K562 (cell line): Measurements from ENCODE around the gene BZW2. TPM values are rescaled to one million over a fixed set of nuclear protein-coding genes. Genes with fewer than 3 reads are reported as not detected.

ENCODE experiments used
- ATAC-seq: fragments of 200-7000 bp; cut with Tn5 transposase; 3 replicates; pipeline ENCODE4 v1.9.1; 2020; ENCODE audit warnings: moderate library complexity
- BruUV-seq: library from RNA; stranded (reverse); fragments of 400-500 nt; replicated peaks from 2 replicates; lab custom pipeline; 2021; lab: Mats Ljungman, UMichigan
- CTCF ChIA-PET: fragments of 300-600 bp; formaldehyde crosslinking; extraction: SDS; loops from one replicate; lab custom pipeline; 2021; ENCODE audit warnings: low intra/inter-chr PET ratio; lab: Yijun Ruan, JAX
- POLR2A ChIA-PET: fragments of 300-600, 350-650 bp; sonication (Branson Sonifier 250); formaldehyde crosslinking; extraction: SDS; loops from one replicate; lab custom pipeline; 2021; ENCODE audit warnings: antibody characterized with exemption, inconsistent platforms; lab: Yijun Ruan, JAX
- DNase-seq, 4 experiments: peaks; one replicate each; pipeline versions ENCODE4 v3.0.0 to v3.0.0-alpha.2; 2011 to 2018; ENCODE audit warnings: low spot score in 3 of 4, mixed read lengths in 3 of 4; ENCODE audit errors: extremely low read depth in 1 of 4
- FAIRE-seq: peaks from 2 replicates; lab custom pipeline; 2011; peaks lifted over from hg19 to GRCh38; lab: Jason Lieb, UNC
- H2AFZ ChIP-seq: 2 replicates; pipeline ENCODE4 v1.6.0; 2011; ENCODE audit warnings: low read depth, low read length, control low read depth, inconsistent platforms
- H3K27ac ChIP-seq: fragments of 200-600 bp; 3 replicates; pipeline ENCODE4 v1.8.0; 2011; ENCODE audit warnings: low read depth, mild to moderate bottlenecking, control low read depth, inconsistent platforms, low read length, moderate library complexity, mixed read lengths; ENCODE audit errors: extremely low read depth
- H3K27me3 ChIP-seq, 2 experiments: fragments of 300-600 bp in 1 of 2; 2 replicates in 1 of 2; 3 replicates in 1 of 2; pipeline versions ENCODE4 v1.6.0 to v1.8.0; 2011; ENCODE audit warnings: inconsistent platforms in 2 of 2, low read length in 2 of 2, mild to moderate bottlenecking in 1 of 2, mixed read lengths in 1 of 2, moderate library complexity in 1 of 2; ENCODE audit not compliant: control insufficient read depth in 2 of 2, insufficient read depth in 2 of 2
- H3K36me3 ChIP-seq: fragments of 300-600 bp; 3 replicates; pipeline ENCODE4 v1.8.0; 2011; ENCODE audit warnings: mild to moderate bottlenecking, low read length, inconsistent platforms; ENCODE audit not compliant: control insufficient read depth, insufficient read depth
- H3K4me1 ChIP-seq, 2 experiments: fragments of 200-600 bp in 1 of 2; replicated peaks in 1 of 2; 2 replicates in 1 of 2; 3 replicates in 1 of 2; pipeline versions ENCODE4 v1.5.1 to v1.8.0; 2011; ENCODE audit warnings: inconsistent platforms in 2 of 2, low read length in 2 of 2, mild to moderate bottlenecking in 1 of 2, mixed read lengths in 1 of 2, moderate library complexity in 1 of 2; ENCODE audit not compliant: control insufficient read depth in 2 of 2, insufficient read depth in 2 of 2
- H3K4me2 ChIP-seq: 2 replicates; pipeline ENCODE4 v1.6.1; 2011; ENCODE audit warnings: low read length, control low read depth, inconsistent platforms, mixed read lengths; ENCODE audit not compliant: insufficient read depth
- H3K4me3 ChIP-seq: fragments of 200-600 bp; sonication (generic), shearing (Covaris generic); 2 replicates; pipeline ENCODE4 v1.5.1; 2016; ENCODE audit warnings: control low read depth, inconsistent platforms
- H3K79me2 ChIP-seq: fragments of 200-600 bp; 3 replicates; pipeline ENCODE4 v1.8.0; 2011; ENCODE audit warnings: low read length, inconsistent platforms; ENCODE audit not compliant: control insufficient read depth, insufficient read depth
- H3K9ac ChIP-seq, 2 experiments: 2 replicates each; pipeline versions ENCODE4 v1.6.0 to v1.6.1; 2011; ENCODE audit warnings: low read depth in 2 of 2, low read length in 2 of 2, control low read depth in 1 of 2, inconsistent platforms in 1 of 2, mild to moderate bottlenecking in 1 of 2, mixed read lengths in 1 of 2; ENCODE audit not compliant: insufficient read depth in 1 of 2
- H3K9me1 ChIP-seq: one replicate; pipeline ENCODE4 v1.6.0; 2011; ENCODE audit warnings: inconsistent platforms, mild to moderate bottlenecking, low read length, moderate library complexity; ENCODE audit not compliant: control insufficient read depth, insufficient read depth
- H3K9me3 ChIP-seq: replicated peaks from 2 replicates; pipeline ENCODE4 v1.5.1; 2011; ENCODE audit warnings: low read depth, low read length, inconsistent platforms; ENCODE audit not compliant: control insufficient read depth, insufficient read depth
- H4K20me1 ChIP-seq: replicated peaks from 2 replicates; pipeline ENCODE4 v1.6.1; 2011; ENCODE audit warnings: low read length, inconsistent platforms, mixed read lengths; ENCODE audit not compliant: control insufficient read depth, insufficient read depth
- ATF4 ChIP-seq: fragments of 450-650 bp; formaldehyde crosslinking; IDR thresholded peaks from 2 replicates; pipeline ENCODE4 v1.4.0; 2022; ENCODE audit warnings: mild to moderate bottlenecking, moderate library complexity
- DEAF1 ChIP-seq: fragments of 450-650 bp; formaldehyde crosslinking; IDR thresholded peaks from 2 replicates; pipeline ENCODE4 v1.4.0; 2020; ENCODE audit warnings: mild to moderate bottlenecking, moderate library complexity
- KAT7 ChIP-seq: sonication (generic); formaldehyde crosslinking; IDR thresholded peaks from 2 replicates; pipeline ENCODE4 v1.8.0; 2022; ENCODE audit warnings: missing genetic modification reagents, mild to moderate bottlenecking, borderline replicate concordance
- RAD21 ChIP-seq, 2 experiments: fragments of 250-450 bp in 1 of 2; fragments of 450-650 bp in 1 of 2; sonication (Bioruptor Pico) in 1 of 2; formaldehyde crosslinking in 1 of 2; IDR thresholded peaks in 1 of 2; conservative IDR thresholded peaks in 1 of 2; 2 replicates each; pipeline versions ENCODE4 v1.4.0 to v1.8.0; 2020 to 2022; ENCODE audit warnings: mild to moderate bottlenecking in 2 of 2, moderate library complexity in 1 of 2
- WGBS: fragments of 100-300 bp; shearing (Covaris generic); methylation state at CpG from one replicate; pipeline ENCODE4 v1.1.6; 2016; ENCODE audit warnings: low coverage, mixed read lengths; ENCODE audit not compliant: insufficient coverage; ENCODE audit errors: missing lambda C conversion rate; 5-methylcytosine and 5-hydroxymethylcytosine counted together
- in situ Hi-C: fragments of 300-500 bp; cut with MboI; formaldehyde crosslinking; loops from 4 replicates; pipeline ENCODE4 v1.15.0; 2018; ENCODE audit warnings: inconsistent platforms, mixed read lengths
- intact Hi-C: fragments of 100-400 bp; cut with micrococcal nuclease; formaldehyde crosslinking; loops from 2 replicates; pipeline ENCODE4 v1.14.2; 2022
- polyA plus RNA-seq, 8 experiments: library from polyadenylated mRNA; depleted of rRNA in 4 of 8; stranded (reverse) in 5 of 8; unstranded in 3 of 8; fragments of >200 nt; fragmentation: Nextera tagmentation in 2 of 8; fragmentation: Illumina TruSeq in 1 of 8; extraction: Ambion mirVana in 2 of 8; extraction: Trizol in 1 of 8; gene quantifications; 2 replicates each; pipeline versions ENCODE4 v1.2.1 to v1.2.3, GENCODE V29; 2011 to 2014; ENCODE audit warnings: inconsistent platforms in 1 of 8, missing spikeins in 1 of 8
- total RNA-seq, 7 experiments: library from RNA; depleted of rRNA in 6 of 7; stranded (reverse); fragments of >200 nt in 6 of 7; fragmentation: Illumina TruSeq in 2 of 7; extraction: Trizol in 2 of 7; gene quantifications; 2 replicates each; pipeline versions ENCODE4 v1.2.1 to v1.2.3, GENCODE V29; 2011 to 2021; ENCODE audit warnings: low replicate concordance in 1 of 7
- TF ChIP-seq, protein P1 (sequence below), 3 experiments: IDR thresholded peaks in 2 of 3; conservative IDR thresholded peaks in 1 of 3; 2 replicates each; pipeline ENCODE4 v1.5.1; 2011 to 2012; ENCODE audit warnings: low read length in 3 of 3, mild to moderate bottlenecking in 3 of 3, control low read depth in 2 of 3, improper control_type of control experiment in 1 of 3, inconsistent platforms in 1 of 3, low read depth in 1 of 3, mixed read lengths in 1 of 3, moderate library complexity in 1 of 3; ENCODE audit not compliant: insufficient read depth in 2 of 3
- TF ChIP-seq, protein P2 (sequence below), 2 experiments: fragments of 450-650 bp; formaldehyde crosslinking in 1 of 2; IDR thresholded peaks; 2 replicates each; pipeline versions ENCODE4 v1.4.0 to v1.6.1; 2014 to 2020; ENCODE audit warnings: mild to moderate bottlenecking in 2 of 2, borderline replicate concordance in 1 of 2, low read depth in 1 of 2

The BZW2 gene
- total and polyA plus RNA-seq, 9 of the 15 experiments (the other 6 are each of a cell fraction or from before 2014, with no cell fraction given), result 140 to 316 (median 173) TPM

DNA sequence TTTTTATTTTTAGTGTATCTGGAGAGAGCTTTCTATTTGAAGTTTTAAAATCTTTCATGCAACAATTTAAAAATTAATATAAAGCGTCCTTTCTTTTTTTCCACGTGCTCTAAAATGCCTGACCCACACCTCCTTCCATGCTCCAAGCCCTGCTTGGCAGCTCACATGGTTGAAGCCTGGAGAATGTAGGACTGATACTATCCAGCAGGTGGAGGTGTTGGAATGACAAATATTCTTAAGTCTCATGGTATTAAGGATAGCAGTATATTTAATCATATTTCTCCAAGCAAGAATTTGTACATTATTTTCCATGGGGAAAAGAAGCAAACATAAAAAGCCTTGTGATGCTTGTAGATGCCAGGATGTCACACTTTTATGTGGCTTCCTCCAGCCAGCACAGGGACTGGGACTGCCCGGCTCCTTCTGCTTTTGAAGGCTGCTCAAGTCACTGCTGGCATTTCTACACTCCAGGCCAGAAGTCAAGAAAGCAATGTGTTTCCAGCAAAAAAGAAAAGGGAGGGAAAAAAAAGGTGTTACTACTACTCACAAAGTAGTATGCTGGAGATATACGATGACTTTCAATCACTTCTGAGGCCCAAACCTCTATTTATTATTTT, 49.7 kb downstream of the BZW2 start:
- ChIA-PET CTCF (interaction anchor here (2.6 kb wide), 1 partner anchor 222 kb away, joined by 32 read pairs; no protein-coding TSS in a partner anchor), POLR2A (interaction anchor here (1.0 kb wide), 1 partner anchor 567 kb away, joined by 3 read pairs; no protein-coding TSS in a partner anchor)
- H3K27me3 ChIP-seq, result no peaks in the 10 kb centered on the region
- no peak overlapping the region for H3K9ac ChIP-seq
- no peaks in the 10 kb centered on the region for H4K20me1 ChIP-seq
- no peak overlapping the region for H3K4me2 ChIP-seq
- no peaks in the 10 kb centered on the region for H3K4me1 ChIP-seq
- FAIRE-seq, result peak; percentile 73
- H3K4me3 ChIP-seq, result no peak overlapping the region
- H3K36me3 ChIP-seq, result peaks cover 100% of the 10 kb centered on the region
- 83% methylated on average over 4 of the region's 4 CpGs for WGBS
- no peaks in the 10 kb centered on the region for H3K9me1 ChIP-seq
- intact Hi-C loops, result loop anchor here (2.0 to 10.0 kb wide), 4 partner anchors 48 to 581 kb away; partner anchors contain the start of genes AGR2, ANKMY2 and BZW2
- ATAC-seq, result peak; percentile 94
- no peak overlapping the region for H3K27ac ChIP-seq
- in situ Hi-C loops, result loop anchor here (5.0 kb wide), 1 partner anchor 222 kb away; no protein-coding TSS in a partner anchor
- H2AFZ ChIP-seq, result no peak overlapping the region
- no peaks in the 10 kb centered on the region for H3K9me3 ChIP-seq
- no TSS peak for BruUV-seq
- H3K79me2 ChIP-seq, result no peaks in the 10 kb centered on the region
- peak; percentile 35 to 63 (median 46) for DNase-seq
- TF ChIP-seq DEAF1 (CRISPR knock-in tag) (0 out of 2 replicates have a peak, but pooled peaks have one; percentile 29), RAD21 (CRISPR knock-in tag; conservative IDR thresholded peaks at IDR 0.05 in 1 of 2, IDR thresholded peaks at IDR 0.05 in 1 of 2) (peak; percentile 65 to 67), ATF4 (CRISPR knock-in tag) (no peak), KAT7 (CRISPR knock-in tag) (no peak)
- TF ChIP-seq, protein P1, sequence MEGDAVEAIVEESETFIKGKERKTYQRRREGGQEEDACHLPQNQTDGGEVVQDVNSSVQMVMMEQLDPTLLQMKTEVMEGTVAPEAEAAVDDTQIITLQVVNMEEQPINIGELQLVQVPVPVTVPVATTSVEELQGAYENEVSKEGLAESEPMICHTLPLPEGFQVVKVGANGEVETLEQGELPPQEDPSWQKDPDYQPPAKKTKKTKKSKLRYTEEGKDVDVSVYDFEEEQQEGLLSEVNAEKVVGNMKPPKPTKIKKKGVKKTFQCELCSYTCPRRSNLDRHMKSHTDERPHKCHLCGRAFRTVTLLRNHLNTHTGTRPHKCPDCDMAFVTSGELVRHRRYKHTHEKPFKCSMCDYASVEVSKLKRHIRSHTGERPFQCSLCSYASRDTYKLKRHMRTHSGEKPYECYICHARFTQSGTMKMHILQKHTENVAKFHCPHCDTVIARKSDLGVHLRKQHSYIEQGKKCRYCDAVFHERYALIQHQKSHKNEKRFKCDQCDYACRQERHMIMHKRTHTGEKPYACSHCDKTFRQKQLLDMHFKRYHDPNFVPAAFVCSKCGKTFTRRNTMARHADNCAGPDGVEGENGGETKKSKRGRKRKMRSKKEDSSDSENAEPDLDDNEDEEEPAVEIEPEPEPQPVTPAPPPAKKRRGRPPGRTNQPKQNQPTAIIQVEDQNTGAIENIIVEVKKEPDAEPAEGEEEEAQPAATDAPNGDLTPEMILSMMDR (IDR thresholded peaks at IDR 0.05 in 2 of 3, conservative IDR thresholded peaks at IDR 0.05 in 1 of 3; ENCODE audit: insufficient read depth in 2 of 3, low read depth in 1 of 3, low read length in 3 of 3), result peak; percentile 46 to 69 (median 59)
- TF ChIP-seq, protein P2, sequence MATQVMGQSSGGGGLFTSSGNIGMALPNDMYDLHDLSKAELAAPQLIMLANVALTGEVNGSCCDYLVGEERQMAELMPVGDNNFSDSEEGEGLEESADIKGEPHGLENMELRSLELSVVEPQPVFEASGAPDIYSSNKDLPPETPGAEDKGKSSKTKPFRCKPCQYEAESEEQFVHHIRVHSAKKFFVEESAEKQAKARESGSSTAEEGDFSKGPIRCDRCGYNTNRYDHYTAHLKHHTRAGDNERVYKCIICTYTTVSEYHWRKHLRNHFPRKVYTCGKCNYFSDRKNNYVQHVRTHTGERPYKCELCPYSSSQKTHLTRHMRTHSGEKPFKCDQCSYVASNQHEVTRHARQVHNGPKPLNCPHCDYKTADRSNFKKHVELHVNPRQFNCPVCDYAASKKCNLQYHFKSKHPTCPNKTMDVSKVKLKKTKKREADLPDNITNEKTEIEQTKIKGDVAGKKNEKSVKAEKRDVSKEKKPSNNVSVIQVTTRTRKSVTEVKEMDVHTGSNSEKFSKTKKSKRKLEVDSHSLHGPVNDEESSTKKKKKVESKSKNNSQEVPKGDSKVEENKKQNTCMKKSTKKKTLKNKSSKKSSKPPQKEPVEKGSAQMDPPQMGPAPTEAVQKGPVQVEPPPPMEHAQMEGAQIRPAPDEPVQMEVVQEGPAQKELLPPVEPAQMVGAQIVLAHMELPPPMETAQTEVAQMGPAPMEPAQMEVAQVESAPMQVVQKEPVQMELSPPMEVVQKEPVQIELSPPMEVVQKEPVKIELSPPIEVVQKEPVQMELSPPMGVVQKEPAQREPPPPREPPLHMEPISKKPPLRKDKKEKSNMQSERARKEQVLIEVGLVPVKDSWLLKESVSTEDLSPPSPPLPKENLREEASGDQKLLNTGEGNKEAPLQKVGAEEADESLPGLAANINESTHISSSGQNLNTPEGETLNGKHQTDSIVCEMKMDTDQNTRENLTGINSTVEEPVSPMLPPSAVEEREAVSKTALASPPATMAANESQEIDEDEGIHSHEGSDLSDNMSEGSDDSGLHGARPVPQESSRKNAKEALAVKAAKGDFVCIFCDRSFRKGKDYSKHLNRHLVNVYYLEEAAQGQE (IDR thresholded peaks at IDR 0.05; ENCODE audit: borderline replicate concordance), result peak; percentile 63; the same call in 1 of the 2 replicates
- TF ChIP-seq, protein P2 (CRISPR knock-in tag; IDR thresholded peaks at IDR 0.05; ENCODE audit: low read depth), result no peak
